SH-SY5Y (cell line): ENCODE measurements around the gene KIF21A.

ENCODE experiments used
- GATA2 ChIP-seq: IDR thresholded peaks from 2 replicates; pipeline ENCODE4 v1.6.1; 2011; ENCODE audit warnings: mild to moderate bottlenecking, low read depth, low read length
- GATA3 ChIP-seq: IDR thresholded peaks from 2 replicates; pipeline ENCODE4 v1.6.1; 2011; ENCODE audit warnings: low read depth, mild to moderate bottlenecking, low read length, moderate library complexity

KIF21A gene

DNA sequence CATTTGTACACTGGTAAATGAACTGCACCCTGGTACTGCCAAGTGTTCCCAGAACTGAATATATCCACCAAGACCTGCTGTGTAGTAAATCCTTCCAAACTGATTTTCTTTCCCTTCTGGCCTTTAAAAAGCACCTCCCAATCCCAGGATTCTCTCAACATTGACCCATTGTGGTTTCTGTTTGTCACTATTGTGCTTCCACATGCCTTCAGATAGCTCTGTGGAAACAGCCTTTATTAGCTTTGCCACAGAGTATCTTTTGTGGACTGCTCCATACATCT is 949 bp upstream of the KIF21A start:
- no peak for TF ChIP-seq GATA2
- no peak for TF ChIP-seq GATA3

DNA sequence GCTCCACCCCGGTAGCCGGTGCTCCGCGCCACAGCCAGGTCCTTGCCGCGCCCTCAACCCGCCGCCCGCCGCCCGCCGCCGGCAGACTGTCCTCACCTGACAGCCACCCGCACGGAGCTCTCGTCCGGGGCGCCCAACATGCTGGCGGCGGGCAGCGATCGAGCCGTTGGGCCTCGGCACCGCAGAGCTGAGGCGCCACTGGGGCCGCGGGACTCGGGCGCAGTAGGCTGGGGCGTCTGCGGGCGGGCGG is 164 bp downstream of the KIF21A start:
- TF ChIP-seq GATA2 (no peak), GATA3 (no peak)

- TF ChIP-seq GATA3 = peak; percentile 17; the same call in 1 of the 2 replicates
- no peak; the same call in 1 of the 2 replicates for TF ChIP-seq GATA2
Measured at GRCh38 chr12:39441963-39442830, 723 bp downstream of the KIF21A start.

- no peak for TF ChIP-seq GATA2
- no peak for TF ChIP-seq GATA3
Measured at GRCh38 chr12:39441189-39441962, 1.5 kb downstream of the KIF21A start.

DNA sequence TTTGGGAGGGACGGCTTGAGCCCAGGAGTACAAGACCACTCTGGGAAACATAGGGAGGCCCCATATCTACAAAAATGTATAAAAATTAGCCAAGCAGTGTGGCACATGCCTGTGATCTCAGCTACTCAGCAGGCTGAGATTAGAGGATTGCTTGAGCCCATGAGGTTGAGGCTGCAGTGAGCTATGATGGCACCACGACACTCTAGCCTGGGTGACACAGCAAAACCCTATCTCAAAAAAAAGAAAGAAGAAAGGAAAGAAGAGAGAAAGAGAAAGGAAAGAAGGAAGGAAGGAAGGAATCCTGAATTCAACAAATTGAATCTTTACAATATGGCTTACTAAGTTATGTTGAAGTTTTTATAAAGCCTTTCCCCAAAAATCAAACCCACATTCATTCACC is 2.1 kb downstream of the KIF21A start:
- TF ChIP-seq GATA3 (no peak), GATA2 (no peak)

DNA sequence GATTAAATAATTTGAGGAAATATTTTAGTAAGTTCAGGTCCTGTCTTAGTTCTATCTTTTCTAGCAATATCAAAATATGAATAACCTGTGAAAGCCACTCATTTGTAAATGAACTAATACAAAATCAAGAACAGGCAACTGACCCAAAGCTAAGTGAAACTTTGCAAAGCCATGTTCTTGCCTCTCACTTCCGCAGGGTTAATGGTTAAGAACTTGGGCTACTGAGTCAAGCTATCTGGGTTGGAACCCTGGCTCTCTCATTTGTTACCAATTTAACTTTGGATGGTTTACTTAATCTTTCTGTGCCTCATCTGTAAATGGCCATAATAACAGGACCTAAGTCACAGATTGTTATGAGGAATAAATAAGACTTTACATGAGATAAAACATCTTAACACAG is 2.8 kb downstream of the KIF21A start:
- TF ChIP-seq GATA2 (no peak), GATA3 (no peak)

- TF ChIP-seq GATA3 = no peak
- TF ChIP-seq GATA2 = no peak
Measured at GRCh38 chr12:39435531-39435930, 7.4 kb downstream of the KIF21A start.

DNA sequence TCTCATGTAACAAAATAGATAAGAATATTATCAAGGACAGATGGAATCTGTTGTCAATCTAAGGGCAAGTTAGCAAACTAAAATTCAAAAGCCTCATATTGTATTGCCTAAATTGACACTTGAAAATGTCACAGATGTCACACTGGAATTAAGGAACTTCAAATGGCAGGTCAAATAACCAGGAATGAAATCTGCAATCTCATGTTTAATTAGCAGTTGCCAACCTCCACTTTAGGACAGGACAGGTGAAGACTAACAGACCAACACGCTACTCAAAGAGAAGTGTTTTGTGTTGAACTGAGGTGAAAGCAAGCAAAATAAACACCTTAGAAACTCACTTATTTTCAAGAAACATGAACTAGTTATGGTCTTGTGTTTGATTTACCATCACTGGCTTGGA is 11.1 kb downstream of the KIF21A start:
- TF ChIP-seq GATA2 (no peak), GATA3 (no peak)

DNA sequence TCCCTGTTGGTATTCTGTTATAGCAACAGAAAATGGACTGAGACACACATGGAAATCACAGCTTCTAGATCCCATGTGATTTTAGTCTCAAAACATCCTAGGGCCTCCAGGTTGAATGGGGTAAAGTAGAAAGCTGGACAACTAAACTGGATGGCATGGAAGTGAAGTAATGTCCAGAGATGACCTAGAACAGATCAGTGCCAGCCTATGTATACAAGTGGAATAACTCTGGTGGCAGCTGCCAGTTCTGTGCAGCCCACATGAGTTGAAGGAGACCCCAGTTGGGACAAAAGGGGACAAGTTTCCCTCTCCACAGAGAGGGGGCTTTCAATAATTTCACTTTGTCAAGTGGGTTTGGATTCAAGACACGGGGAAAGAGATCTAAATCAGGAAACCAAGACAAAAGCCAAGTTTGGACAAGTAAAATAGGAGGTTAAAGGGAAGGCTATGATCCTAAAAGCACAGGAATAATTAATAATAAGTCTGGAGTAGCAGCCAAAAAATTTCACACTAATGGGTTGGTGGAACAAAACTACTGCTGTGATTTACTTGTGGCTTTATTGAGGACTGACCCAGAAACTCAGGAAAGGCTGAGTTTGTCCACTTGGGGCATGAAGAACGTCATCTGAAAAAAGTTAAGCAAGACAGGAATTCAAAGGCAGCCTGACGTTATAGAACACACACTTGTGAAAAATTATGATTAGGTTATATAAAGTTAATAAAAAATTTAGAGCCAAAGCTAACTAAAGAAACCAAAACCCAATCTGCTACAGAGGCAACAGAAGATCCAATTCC is 11.7 kb downstream of the KIF21A start:
- TF ChIP-seq GATA2 = no peak
- no peak for TF ChIP-seq GATA3

- TF ChIP-seq GATA3 (no peak), GATA2 (no peak)
Measured at GRCh38 chr12:39429809-39430208, 13.1 kb downstream of the KIF21A start.

DNA sequence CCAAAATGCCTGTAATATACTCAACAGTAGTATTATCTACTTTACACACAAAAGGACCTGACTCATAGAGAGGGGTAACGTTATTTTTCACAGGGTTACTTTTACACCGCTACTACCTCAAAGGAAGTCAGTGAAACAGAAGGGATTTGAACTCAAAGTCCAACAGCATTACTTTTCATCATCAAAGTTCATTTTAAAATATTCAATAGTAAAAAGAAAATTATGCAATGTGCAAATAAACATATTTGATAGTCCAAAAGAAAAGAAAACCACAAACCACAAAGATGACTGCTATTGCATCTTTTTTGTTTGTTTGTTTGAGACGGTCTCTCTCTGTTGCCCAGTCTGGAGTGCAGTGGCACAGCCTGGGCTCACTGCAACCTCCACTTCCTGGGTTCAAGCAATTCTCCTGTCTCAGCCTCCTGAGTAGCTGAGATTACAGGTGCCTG is 15.5 kb downstream of the KIF21A start:
- TF ChIP-seq GATA3 = no peak
- TF ChIP-seq GATA2 = no peak

DNA sequence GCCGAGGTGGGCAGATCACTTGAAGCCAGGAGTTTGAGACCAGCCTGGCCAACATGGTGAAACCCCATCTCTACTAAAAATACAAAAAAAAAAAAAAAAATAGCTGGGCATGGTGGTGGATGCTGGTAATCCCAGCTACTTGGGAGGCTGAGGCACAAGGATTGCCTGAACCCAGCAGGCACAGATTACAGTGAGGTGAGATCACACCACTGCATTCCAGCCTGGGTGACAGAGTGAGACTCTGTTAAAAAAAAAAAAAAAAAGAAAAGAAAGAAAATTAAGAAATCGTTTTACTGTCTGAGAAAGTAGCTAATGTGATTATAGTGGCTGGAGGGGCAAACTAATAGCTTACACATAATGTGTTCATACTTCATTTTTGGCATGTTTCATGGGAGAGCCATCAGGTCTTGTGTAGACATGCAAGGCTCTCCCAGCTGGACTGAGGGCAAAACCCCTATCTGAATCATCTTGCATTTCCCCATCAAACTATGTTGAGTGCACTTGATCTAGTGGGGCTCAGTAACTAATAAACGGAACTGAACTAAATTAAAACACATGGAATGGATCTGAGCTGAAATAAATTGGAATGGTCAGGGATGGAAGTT is 16.2 kb downstream of the KIF21A start:
- no peak for TF ChIP-seq GATA2
- no peak for TF ChIP-seq GATA3

DNA sequence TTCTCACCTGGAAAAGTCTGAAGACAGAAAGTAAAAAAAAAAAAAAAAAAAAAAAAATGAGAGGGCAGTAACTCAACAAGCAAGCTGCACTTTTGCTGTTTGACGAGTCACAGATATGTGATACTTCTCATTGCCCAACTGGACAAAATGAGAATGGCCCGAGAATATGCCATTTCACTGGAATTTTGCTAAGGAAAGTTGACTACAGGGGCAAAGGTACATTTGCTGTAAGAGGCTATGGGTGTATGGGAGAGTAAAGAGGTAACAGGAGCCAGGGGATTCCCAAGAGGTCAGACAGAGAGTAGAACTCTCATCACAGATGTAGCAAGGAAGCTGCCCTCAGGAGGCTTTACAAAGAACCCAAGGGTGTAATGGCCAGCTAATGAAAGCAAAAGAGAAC is 22.9 kb downstream of the KIF21A start:
- TF ChIP-seq GATA3 (no peak), GATA2 (no peak)

DNA sequence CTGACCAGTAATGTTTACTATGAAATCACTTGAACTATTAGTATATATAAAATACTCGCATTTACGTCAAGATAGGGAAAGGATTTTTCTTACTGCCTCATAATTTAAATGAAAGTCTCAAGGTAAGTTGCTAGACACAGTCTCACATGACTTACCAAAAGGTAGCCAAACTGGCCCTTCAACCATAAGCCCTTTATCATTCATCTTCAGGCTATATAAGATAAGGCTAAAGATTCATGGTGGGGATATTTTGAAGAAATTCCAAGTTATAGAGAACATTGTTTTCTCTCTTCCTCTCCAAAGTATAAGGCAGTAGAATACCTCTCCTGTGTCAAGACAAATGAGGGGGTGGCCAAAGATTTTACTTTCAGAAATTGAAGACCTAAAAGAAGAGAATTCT is 23.4 kb downstream of the KIF21A start:
- no peak for TF ChIP-seq GATA3
